HL-60 (cell line): Measurements from ENCODE around the gene RAB11FIP2.

Source experiments
- DNase-seq, 2 experiments: peaks; one replicate each; pipeline ENCODE4 v3.0.0-alpha.2; 2010 to 2020; ENCODE audit warnings: low read depth in 1 of 2, low spot score in 1 of 2
- H3K27ac ChIP-seq: fragments of 250-450 bp; sonication (Bioruptor Pico); replicated peaks from 2 replicates; pipeline ENCODE4 v1.5.1; 2020; ENCODE audit warnings: mild to moderate bottlenecking, moderate library complexity
- H3K27me3 ChIP-seq: fragments of 250-450 bp; sonication (Bioruptor Pico); 2 replicates; pipeline ENCODE4 v1.5.1; 2021; ENCODE audit warnings: mild to moderate bottlenecking, moderate library complexity; ENCODE audit not compliant: insufficient read depth, poor library complexity, severe bottlenecking
- H3K4me3 ChIP-seq: replicated peaks from 2 replicates; pipeline ENCODE4 v1.5.1; 2011; ENCODE audit warnings: mild to moderate bottlenecking, control low read depth, low read length; ENCODE audit not compliant: insufficient read depth
- GABPA ChIP-seq: IDR thresholded peaks from 2 replicates; pipeline ENCODE4 v1.6.1; 2012; ENCODE audit warnings: low read depth
- POLR2AphosphoS5 ChIP-seq: IDR thresholded peaks from 2 replicates; pipeline ENCODE4 v1.6.1; 2012; ENCODE audit warnings: low read depth
- SPI1 ChIP-seq: IDR thresholded peaks from 2 replicates; pipeline ENCODE4 v1.6.1; 2012; ENCODE audit warnings: low read depth, mild to moderate bottlenecking, borderline replicate concordance
- TF ChIP-seq, protein P1 (sequence below): IDR thresholded peaks from one replicate; pipeline ENCODE4 v1.5.1; 2011; ENCODE audit warnings: low read length, control low read depth, inconsistent platforms; ENCODE audit not compliant: insufficient read depth
- TF ChIP-seq, protein P2 (sequence below): IDR thresholded peaks from 2 replicates; pipeline ENCODE4 v1.6.1; 2012; ENCODE audit warnings: low read depth; ENCODE audit not compliant: insufficient replicate concordance

RAB11FIP2 gene

DNA sequence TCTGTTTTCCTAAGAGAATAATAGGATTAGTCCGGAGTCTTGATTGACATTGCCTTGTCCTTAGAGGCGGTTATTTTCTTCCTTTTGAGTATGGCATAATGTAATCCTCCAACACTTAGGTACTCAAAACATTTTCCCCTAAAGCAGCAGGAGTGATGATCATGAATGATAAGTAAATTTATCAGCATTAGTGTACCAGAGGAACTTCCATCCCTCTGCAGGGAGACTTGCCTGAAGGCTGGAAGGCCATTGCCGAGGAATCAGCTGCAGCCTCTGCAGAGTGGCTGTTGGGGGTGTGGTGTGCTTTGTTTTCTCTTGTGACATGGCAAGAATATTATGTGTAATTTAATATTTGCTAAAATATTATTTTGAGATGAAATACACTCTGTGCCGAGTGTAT is 56.8 kb downstream of the RAB11FIP2 start:
- no peak for DNase-seq

DNA sequence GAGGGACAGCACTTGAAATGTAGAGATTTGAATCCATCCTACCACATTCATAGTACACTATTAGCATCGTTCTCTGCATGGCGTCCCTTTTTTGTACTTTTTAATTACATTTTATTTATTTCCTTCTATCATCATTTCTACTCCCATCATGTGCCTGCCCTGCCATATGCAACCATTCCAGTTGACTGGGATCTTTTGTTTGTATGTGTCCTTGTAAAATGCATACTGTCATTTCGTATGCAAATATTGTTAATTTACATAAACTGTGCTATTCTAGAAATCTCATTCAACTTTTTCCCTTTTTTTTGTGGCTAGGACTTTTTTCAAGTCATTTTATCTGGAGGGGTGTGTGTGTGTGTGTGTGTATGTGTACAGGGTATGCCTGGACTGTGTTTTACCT is 57.9 kb downstream of the RAB11FIP2 start:
- no peaks in the 10 kb centered on the region for H3K27me3 ChIP-seq
- no peak overlapping the region for H3K4me3 ChIP-seq
- no peak overlapping the region for H3K27ac ChIP-seq
- no peak for DNase-seq
- TF ChIP-seq POLR2AphosphoS5 (no peak), SPI1 (no peak), GABPA (no peak)
- TF ChIP-seq, protein P1, sequence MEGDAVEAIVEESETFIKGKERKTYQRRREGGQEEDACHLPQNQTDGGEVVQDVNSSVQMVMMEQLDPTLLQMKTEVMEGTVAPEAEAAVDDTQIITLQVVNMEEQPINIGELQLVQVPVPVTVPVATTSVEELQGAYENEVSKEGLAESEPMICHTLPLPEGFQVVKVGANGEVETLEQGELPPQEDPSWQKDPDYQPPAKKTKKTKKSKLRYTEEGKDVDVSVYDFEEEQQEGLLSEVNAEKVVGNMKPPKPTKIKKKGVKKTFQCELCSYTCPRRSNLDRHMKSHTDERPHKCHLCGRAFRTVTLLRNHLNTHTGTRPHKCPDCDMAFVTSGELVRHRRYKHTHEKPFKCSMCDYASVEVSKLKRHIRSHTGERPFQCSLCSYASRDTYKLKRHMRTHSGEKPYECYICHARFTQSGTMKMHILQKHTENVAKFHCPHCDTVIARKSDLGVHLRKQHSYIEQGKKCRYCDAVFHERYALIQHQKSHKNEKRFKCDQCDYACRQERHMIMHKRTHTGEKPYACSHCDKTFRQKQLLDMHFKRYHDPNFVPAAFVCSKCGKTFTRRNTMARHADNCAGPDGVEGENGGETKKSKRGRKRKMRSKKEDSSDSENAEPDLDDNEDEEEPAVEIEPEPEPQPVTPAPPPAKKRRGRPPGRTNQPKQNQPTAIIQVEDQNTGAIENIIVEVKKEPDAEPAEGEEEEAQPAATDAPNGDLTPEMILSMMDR: no peak
- TF ChIP-seq, protein P2, sequence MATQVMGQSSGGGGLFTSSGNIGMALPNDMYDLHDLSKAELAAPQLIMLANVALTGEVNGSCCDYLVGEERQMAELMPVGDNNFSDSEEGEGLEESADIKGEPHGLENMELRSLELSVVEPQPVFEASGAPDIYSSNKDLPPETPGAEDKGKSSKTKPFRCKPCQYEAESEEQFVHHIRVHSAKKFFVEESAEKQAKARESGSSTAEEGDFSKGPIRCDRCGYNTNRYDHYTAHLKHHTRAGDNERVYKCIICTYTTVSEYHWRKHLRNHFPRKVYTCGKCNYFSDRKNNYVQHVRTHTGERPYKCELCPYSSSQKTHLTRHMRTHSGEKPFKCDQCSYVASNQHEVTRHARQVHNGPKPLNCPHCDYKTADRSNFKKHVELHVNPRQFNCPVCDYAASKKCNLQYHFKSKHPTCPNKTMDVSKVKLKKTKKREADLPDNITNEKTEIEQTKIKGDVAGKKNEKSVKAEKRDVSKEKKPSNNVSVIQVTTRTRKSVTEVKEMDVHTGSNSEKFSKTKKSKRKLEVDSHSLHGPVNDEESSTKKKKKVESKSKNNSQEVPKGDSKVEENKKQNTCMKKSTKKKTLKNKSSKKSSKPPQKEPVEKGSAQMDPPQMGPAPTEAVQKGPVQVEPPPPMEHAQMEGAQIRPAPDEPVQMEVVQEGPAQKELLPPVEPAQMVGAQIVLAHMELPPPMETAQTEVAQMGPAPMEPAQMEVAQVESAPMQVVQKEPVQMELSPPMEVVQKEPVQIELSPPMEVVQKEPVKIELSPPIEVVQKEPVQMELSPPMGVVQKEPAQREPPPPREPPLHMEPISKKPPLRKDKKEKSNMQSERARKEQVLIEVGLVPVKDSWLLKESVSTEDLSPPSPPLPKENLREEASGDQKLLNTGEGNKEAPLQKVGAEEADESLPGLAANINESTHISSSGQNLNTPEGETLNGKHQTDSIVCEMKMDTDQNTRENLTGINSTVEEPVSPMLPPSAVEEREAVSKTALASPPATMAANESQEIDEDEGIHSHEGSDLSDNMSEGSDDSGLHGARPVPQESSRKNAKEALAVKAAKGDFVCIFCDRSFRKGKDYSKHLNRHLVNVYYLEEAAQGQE: no peak

More for the DNA sequence above, 56.8 kb downstream of the RAB11FIP2 start:
- Histone ChIP-seq H3K27ac (no peak overlapping the region), H3K4me3 (no peak overlapping the region), H3K27me3 (no peaks in the 10 kb centered on the region)
- TF ChIP-seq SPI1 (no peak), POLR2AphosphoS5 (no peak), GABPA (no peak)
- TF ChIP-seq, protein P1: no peak
- TF ChIP-seq, protein P2: no peak

DNA sequence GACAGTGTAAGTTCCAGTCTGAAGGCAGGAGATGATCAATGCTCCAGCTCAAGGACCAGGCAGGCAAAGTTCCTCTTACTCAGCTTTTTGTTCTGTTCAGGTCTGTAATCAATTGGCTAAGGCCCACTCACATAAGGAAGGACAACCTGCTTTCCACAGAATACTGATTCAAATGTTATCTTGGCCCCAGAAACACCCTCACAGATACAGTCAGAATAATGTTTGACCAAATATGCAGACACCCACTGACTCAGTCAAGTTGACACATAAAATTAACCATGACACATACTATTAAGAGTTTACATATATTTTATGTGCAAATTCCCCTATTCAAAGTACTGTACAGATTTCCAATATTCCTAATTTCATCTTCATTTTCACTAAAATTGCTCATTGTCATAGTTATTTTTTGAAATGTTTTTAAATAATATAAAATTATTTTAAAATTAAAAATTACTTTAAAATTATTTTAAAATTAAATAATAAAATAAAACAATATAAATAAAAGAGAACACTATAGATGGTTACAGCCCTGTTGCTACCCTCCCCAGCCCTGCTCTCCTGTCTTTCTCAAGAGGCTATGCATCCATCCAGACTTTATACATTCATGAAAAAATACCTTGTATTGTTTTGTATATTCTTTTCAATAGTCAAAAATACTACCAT is 59.4 kb downstream of the RAB11FIP2 start:
- no peak for DNase-seq
- no peak for TF ChIP-seq POLR2AphosphoS5
- no peak for TF ChIP-seq GABPA
- TF ChIP-seq, protein P1: no peak
- TF ChIP-seq SPI1: no peak
- TF ChIP-seq, protein P2: no peak
- H3K4me3 ChIP-seq: no peak overlapping the region
- no peaks in the 10 kb centered on the region for H3K27me3 ChIP-seq
- no peak overlapping the region for H3K27ac ChIP-seq
